GM04504 (cell line): ENCODE results near the gene MCTP1.

ENCODE experiments used
- DNase-seq: peaks from one replicate; pipeline ENCODE4 v3.0.0-alpha.2; 2012; ENCODE audit warnings: low read depth

Gene MCTP1

DNA sequence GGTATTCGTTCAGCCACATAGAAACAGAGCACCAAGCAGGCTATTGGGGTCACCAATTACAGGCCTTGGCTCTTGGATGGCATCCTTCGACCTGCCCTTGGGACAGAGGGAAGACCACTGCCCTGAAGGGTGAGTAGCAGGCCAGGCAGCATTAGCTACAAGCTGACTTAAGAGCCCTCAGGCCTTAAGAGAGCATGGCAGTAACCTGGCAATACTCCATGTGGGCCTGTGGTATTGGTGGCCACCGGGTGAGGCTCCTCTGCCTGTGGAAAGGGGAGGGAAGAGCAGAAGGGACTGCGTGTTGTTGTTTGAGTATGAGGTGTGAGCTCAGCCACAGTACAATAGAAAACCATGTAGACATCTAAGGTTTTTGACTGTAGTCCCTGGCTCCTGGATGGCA, 170.6 kb downstream of the MCTP1 start:
- DNase-seq, result no peak

GRCh38 chr5:95113489-95113888, 171.4 kb downstream of the MCTP1 start:
- no peak for DNase-seq

DNA sequence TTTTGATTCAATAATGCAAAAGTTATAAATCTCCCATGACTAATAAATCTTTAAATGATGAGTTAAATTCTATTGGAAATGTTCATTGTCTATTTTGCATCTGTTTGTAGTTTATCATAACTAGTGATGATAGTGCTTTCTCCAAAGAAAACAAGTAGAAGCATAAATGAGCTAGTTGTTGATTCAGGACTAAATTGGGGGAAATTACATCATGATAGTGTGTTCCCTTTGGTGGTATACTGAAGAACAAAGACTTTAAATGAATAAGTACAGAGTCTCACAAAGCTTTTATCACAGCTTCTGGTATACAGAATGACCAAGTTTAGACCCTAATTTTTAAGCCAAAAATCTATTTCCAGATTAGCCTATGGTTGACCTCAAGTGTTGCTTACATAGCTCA, 173.8 kb downstream of the MCTP1 start:
- DNase-seq, result no peak

DNA sequence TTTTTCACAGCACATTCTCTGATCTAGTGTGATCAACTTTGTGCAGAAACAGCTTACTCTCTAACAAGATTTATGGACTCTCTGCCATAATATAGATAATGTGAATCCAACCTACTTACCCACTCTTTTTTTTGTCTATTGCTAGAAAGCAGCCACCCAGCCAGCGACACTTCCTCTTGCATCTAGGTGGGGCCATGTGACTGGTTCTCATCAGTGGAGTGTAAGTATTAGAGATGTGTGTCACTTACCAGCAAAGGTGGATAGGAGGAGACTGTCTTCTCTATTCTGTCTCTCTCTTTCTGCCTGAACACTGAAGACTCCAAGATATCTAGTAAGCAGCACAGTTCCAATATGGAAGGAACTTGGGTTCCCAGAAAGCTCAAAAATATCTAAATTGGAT, 174.8 kb downstream of the MCTP1 start:
- DNase-seq, result no peak

GRCh38 chr5:95107138-95107537, 177.8 kb downstream of the MCTP1 start:
- no peak for DNase-seq

GRCh38 chr5:95105638-95106037, 179.3 kb downstream of the MCTP1 start:
- no peak for DNase-seq

- DNase-seq, result no peak
These were observed 182.2 kb downstream of the MCTP1 start for GRCh38 chr5:95102687-95103086.

GRCh38 chr5:95102080-95102479, 182.8 kb downstream of the MCTP1 start:
- no peak for DNase-seq

- DNase-seq, result no peak
These were observed 184.3 kb downstream of the MCTP1 start for GRCh38 chr5:95100551-95100950.

GRCh38 chr5:95098012-95098411, 186.9 kb downstream of the MCTP1 start:
- DNase-seq, result no peak

DNA sequence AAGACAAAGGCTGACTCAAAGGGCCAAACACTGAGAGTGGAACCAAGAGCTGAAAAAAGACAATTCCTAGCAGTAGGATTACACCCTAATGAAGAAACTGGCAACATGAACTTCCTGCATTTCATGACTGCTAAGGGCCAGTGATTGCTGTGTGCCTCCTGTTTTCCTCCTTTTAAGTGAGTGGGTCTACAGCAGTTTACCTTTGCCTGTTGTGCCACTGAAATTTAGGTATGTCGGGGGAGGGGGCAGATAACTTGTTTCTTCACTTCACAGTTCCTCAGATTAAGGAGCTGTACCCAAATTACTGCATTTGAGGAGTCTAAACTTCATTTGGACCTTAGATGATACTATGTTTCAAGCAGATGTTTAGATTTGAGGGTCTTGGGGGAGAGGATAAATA, 191.7 kb downstream of the MCTP1 start:
- no peak for DNase-seq

DNA sequence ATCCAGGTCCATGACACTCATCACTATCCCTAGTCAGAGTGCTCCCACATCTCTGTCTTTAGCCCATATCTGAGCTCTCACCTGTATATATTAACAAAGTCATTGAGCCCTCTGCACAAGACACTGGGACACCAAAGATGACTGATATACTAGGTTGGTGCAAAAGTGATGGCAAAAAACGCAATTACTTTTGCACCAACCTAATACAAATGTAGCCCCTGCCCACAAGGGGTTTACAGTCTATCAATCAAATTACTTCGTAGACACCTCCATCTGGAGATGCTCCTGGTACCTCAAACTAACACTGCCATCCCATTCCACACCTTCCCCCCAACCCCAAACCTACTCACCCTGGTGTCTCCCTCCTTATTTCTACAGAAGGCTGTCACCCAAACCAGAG, 194.1 kb downstream of the MCTP1 start:
- DNase-seq, result no peak

- DNase-seq, result no peak
These were observed 197.0 kb downstream of the MCTP1 start for GRCh38 chr5:95087816-95088317.

DNA sequence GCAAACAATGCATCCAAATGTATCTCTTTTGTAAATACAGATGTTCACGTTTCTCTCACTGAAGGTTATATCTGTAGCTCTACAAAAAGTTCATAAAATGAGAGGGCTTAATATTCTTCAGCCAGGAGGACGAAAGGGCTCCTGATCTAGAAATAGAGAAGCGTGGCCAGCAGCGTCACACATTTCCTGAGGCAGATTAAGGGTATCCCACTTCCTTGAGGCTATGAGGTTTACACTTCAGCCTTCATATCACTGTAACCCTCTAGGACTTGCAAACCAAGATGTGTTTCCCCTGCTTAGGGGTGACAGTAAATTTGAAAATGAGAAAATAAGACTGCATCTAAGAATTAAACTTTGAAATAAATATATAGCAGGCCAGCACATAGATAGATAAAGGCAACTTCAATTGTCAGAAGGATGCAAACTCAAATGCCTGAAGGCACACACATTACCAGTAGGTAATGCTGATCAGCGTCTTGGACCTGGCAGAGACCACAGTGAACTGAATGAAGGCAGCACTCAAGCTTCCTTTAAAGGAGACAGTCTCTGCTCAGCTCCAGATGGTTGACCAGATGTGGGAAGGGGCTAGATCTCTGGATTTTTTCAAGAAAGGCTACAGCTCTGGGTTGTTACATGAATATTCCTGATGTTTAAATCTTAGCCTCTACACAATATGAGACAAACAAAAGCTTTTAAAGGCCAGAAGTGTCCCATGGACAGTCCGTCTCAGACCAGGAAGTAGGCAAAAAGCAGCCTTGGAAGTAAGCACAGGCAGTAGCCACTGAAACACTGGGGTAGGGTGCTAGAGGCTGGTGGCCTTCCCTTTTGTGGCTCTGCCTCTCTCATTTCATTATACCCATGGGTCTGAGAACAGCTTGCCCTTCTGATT, 197.7 kb downstream of the MCTP1 start:
- no peak for DNase-seq

- DNase-seq, result no peak
These were observed 200.1 kb downstream of the MCTP1 start for GRCh38 chr5:95084757-95085156.

DNA sequence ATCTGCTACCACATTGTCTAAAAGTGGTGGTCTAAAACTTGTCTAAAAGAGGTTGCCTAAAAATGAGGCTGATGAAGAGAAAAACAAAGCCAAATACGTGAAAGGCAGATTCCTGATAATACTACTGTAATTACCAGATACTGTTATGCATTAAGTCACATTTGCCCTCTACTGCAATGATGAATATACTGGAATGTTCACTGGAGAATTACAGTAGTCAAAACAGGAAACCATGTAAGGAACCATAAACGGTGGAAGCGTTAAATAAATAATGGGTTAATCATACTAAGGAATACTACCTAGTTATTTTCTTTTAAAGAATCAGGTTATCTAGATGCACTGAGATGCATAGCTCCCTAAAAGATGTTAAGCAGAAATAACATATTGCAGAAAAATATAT, 201.3 kb downstream of the MCTP1 start:
- no peak for DNase-seq

- DNase-seq, result no peak
These were observed 202.9 kb downstream of the MCTP1 start for GRCh38 chr5:95081982-95082381.

GRCh38 chr5:95081500-95081960, 203.4 kb downstream of the MCTP1 start:
- no peak for DNase-seq

DNA sequence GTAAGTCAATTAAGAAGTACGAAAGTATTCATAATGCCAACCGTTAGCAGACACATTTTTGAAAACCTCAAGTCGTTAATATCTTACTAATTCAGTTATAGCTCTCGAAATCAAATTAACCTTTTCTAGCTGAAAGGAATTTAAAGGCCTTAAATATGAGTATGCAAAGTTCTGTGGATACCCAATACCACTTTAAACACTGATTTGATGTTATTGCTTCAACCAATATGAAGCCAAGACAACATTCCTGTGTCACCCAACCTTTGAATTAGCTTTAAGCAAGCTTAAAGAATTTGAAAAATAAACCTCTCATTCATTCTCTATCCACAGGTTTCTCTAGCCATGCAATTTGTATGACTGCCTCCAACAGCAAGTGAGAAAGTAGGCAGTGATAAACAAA, 204.5 kb downstream of the MCTP1 start:
- no peak for DNase-seq

- DNase-seq, result no peak
These were observed 204.9 kb downstream of the MCTP1 start for GRCh38 chr5:95080030-95080429.

DNA sequence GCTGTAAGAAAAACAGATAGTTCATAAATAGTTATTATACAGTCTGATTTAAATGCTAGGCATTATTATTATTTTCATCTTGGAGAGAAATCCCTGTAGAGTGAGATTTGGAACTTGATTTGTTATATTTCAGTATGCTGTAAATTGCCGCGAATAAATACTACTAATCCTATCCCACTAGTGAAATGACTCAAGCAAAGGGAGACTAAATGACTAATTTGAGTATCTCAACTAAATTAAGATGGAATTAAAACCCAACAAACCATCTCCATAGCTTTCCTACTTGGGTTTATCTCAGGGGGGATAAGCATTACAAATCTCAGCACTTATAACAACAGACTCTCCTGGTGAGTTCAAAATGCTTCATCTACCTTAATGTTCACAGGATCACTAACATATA, 206.0 kb downstream of the MCTP1 start:
- no peak for DNase-seq

DNA sequence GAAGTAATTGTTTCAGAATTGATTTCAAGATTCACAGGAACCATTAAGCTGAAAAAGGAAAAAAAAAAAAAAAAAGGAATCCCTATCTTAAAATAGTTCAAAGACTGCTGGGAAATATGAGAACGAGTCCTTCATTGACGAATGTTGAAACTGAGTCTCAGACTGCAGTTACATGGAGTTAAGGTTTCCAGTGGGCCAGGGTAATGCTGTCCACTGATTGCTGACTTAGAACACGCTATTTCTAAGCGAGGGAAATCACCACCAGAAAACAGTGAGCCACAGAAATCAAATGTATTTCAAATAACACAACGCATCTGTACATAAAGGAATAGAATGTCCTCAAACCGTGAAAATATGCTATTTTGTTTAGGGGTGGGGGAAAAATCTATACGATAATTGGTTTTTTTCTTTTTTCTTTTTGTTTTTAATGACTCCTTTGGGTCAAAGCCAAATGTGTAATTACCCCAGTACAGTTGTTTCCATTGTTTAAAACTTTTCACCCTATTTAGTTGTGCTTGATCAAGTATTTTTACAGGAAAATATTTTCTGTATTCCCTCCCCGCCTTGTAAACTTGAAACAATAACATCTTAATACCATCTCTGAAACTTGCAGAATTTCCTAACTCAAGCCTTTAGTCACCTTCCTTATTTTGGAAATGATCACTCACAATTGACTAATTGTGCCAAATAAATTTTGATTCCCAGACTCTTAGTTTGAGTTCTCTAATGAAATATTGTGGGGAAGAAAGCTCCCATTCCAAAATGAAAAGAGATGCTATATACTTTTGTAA, 208.3 kb downstream of the MCTP1 start:
- no peak for DNase-seq

DNA sequence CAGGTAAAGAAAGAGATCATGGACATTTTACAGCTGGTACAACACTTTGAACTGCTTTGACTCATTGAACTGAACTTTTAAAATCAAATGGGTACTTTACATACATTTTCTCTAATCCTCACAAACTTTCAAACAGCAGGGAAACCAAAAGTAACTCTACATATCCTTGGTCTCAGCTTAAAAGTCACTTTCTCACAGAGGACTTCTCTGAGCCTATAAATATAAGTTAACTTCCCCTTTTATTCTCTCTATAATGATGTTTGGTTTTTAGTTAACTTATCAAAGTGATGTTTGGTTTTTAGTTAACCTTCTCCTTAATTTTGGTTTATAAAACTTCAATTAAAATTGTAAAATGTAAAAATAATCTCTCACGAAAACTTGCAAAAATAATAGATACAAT, 209.8 kb downstream of the MCTP1 start:
- no peak for DNase-seq
